DMS53 treated with DMSO at 0.1 percent for 48 hours (cell line): Measurements from ENCODE around the gene COMMD1.
"Not testable (repeated sequence)": the region's sequence is repeated elsewhere in the genome, so short reads cannot be mapped to it uniquely, and the experiment has no call there.

Experiments
- DNase-seq: peaks from one replicate; lab custom pipeline; 2025; ENCODE audit not compliant: unreplicated experiment; lab: John Stamatoyannopoulos, UW

COMMD1 gene

DNA sequence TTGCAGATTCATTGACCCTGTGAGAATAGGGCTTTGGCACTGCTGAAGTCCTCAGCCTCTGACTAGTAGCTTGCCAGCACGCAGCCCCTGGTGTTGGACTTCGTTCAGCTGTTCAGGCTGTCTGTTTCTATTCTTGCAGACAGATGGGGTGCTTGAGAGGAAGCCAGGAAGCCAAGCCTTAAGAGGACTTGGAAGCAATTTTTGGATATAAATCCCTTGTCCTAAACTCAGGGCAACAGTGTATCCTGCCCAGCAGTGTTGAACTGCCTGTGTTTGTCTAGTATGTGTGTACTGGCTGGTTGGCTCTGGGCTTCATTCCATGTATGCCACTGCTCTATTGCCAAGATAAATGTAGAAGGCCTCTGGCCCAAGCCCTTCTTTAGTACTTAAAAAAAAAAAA is 108.6 kb downstream of the COMMD1 start:
- no peak for DNase-seq

DNA sequence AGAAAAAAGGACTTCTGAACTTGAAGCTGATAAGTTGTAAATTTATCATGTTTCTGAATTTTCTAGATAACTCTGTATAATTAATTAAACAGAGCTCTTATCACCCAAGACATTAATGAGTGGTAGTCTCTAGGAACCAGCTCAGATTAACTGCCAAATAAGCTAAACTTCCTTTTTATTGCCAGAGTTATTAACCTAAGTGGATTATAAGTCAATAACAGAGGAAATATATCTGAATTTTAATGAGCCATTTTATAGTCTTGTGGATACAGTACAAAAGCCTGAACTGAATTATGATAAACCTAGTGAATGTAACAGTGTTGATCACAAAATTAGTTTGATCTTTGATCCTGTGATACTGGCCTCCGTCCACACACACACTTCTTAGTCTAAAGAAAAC is 111.5 kb downstream of the COMMD1 start:
- no peak for DNase-seq

DNA sequence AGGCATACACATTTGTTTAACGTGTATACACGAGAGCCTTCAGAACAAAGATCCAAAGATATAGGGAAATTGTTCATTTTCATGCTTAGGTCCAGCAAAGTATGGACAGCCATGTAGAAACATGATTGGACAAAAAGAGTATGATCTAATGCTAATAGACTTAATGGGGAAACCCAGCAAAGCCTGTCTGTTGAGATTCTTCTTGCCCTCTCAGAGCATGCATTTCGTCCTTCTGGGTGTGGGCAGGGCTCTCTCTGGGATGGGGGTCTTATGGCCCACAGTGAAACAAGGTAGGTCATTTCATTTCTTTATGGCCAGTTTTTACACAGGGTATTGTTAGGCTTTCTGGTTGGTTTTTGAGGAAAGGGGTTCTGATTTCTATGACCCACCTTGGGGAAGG is 124.4 kb downstream of the COMMD1 start:
- no peak for DNase-seq

DNA sequence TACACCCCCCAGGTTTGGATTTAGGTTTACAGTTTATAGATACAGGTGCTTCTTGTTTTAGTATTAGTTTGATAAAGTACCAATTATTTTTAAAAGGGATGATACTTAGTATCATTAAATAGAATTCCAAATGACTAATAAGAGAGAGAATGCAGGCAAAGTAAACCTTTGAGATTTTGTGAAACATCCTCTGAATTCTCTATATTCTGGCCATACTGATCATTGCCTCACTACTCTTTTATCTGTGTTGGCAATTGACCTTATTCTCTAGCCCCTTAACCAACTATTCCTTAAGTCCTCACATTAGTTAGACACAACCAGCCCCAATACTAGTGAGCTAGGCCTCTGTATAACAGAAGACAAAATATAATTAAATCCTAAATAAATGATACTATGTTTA is 125.4 kb downstream of the COMMD1 start:
- no peak for DNase-seq

DNA sequence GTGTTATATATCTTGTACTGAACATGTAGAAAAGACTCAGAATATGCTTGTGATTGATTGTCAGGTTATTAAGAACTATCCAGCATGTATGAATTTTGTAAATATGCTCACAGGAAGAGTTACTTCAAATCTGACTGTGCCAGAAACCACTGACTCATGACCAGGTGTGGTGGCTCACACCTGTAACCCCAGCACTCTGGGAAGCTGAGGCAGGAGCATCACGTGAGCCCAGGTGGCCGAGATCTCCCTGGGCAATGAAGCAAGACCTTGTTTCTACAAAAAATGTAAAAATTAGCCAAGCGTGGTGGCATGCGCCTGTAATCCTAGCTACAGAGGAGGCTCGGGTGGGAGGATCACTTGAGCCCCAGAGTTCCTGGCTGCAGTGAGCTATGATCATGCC is 126.6 kb downstream of the COMMD1 start:
- DNase-seq, result no peak

DNA sequence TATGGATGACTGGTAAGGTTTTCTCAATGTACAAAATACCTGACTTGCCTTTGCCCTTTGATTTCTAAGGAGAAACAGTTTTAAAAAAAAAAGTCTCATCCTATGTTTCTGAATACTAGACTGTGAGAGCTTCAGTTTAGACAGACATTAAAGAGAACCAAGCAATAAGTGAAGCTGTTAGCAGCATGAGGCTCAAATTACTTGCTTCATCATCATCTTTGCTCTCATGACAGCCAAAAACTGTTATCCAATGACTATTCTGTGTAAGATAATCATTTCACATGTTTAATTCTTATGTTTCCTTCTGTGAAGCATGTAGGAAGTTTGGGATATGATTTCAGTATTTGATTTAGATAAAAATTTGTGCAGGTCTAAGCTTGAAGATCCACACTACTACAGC is 129.2 kb downstream of the COMMD1 start:
- no peak for DNase-seq

DNA sequence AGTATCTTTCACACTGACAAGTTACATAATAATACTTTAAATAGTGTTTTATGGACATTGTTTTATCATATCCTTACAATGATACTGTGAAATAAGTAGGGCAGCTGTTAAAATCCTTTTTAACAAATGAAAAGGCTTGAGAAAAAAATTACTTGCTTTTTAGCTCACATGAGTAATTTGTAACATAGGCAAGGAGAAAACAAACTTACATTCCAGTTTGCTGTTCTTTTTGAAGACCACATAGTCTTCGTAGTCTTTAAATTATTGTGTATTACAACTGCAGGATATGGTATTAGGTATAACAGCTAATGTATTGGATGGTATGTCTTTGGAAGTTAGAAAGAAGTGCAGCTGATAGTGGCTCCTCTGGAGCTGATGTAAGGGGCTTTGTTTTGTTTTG is 130.8 kb downstream of the COMMD1 start:
- DNase-seq, result no peak

DNA sequence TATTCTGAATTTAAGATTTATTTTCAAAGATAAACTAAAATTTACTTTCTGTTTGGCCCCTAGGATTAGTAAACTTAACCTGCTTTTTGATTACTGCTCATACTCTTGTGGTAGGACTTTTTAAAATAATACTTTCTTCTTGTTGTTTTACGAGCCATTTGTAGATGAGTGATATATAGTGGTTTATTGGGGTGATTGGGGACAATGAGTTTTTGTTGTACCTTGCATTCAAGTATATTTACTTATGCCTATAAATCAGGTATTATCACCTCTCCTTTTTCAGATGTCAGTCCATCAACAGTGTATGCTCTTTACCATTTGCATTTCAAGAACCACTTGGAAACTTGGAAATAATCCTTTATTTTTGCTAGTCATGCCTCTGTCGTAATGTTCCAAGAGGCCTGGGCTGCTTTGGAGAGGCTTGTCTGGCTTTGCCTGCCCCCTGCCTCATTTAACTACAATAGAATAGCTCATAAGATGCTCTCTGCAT is 131.3 kb downstream of the COMMD1 start:
- no peak for DNase-seq

DNA sequence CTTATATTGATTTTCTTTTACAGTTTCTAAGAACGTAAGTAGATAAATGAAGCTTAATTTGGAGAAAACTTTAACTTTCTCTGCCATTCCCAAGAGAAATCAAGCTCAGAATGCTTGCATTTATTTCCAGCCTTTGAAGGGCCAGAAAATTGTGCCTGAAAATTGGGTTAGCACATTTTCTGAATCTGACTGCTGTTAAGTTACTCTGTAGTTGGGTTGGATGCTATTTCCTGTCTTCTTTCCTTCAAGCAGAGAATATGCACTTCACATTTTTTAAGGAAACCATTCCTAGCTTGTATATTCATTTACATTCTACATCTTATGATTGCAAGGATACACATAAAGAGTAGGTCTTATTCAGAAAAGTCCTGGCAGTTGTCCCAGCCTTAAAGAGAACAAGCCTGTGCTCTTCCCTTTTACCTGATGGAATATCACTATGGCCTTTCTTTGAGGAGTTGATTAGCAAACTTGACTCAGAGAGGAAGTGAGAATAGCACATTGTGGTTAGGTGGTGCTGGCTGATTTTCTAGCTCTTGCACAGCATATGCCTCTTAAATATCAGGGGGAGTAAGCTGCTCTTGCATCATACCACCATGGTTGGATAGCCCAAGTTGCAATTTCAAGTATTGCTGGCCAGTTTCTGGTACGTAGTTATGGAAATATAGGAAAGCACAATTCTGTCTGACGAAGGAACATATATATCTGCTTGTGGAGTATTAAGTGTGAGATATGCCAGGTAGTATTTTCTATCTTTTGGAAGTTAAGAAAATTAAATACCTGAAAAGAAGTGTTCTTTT is 133.7 kb downstream of the COMMD1 start:
- DNase-seq, result no peak

DNA sequence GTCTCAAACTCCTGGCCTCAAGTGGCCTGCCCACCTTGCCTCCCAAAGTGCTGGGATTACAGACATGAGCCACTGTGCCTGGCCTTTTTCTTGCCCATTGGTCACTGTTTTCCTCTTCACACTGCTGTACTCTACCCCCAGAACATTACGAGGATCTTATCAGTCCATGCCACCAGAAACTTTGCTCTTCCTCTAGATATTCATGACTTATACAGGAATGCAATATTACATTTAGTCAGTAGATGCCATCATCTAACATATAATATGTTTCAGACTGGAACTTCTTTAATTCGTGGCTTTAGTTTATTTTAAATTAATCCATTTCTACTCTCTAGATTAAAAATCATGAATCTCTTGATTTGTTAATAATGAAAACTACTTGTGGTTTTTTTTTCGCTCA is 135.5 kb downstream of the COMMD1 start:
- DNase-seq, result no peak

DNA sequence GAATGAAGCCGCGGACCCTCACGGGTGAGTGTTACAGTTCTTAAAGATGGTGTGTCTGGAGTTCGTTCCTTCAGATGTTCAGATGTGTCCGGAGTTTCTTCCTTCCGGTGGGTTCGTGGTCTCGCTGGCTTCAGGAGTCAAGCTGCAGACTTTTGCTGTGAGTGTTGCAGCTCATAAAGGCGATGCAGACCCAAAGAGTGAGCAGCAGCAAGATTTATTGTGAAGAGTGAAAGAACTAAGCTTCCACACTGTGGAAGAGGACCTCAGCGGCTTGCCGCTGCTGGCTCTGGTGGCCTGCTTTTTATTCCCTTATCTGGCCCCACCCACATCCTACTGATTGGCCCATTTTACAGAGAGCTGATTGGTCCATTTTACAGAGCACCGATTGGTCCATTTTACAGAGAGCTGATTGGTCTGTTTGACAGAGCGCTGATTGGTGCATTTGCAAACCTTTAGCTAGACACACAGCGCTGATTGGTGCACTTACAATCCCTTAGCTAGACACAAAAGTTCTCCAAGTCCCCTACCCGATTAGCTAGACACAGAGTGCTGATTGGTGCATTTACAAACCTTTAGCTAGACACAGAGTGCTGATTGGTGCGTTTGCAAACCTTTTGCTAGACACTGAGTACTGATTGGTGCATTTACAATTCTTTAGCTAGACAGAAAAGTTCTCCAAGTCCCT is 136.4 kb downstream of the COMMD1 start:
- DNase-seq, result not testable (repeated sequence)

DNA sequence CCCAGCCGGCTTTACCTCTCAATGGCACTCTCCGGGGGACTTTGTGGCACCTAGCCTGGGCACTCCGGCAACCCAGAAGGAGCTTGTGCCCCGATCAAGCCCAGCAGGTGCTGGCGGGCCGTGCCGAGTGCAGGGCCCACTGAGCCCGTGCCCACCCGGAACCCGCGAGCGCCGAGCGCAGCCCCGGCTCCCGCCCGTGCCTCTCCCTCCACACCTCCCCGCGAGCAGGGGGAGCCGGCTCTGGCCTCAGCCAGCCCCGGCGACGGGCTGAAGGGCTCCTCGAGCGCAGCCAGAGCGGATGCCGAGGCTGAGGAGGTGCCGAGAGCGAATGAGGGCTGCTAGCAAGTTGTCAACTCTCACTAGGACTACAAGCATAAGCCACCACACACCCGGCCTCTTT is 136.9 kb downstream of the COMMD1 start:
- DNase-seq, result no peak

DNA sequence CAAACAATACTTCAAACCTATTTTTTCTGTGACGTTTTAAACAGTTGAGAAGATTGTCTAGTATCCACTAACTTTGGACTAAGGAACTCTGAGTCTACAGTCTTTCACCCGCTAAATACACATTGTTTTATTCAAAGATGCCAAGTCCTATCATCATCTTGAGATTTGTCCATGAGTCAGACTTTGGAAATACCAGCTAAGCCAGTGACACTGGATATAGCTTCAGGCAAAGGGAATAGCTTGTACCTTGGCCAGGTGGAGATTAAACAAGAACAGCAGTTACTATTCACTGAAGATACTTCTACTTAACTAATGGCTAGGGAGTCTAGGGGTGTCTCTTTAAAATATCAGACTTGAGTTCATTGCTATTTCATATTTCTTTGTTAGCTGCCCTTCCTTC is 137.5 kb downstream of the COMMD1 start:
- DNase-seq, result no peak

DNA sequence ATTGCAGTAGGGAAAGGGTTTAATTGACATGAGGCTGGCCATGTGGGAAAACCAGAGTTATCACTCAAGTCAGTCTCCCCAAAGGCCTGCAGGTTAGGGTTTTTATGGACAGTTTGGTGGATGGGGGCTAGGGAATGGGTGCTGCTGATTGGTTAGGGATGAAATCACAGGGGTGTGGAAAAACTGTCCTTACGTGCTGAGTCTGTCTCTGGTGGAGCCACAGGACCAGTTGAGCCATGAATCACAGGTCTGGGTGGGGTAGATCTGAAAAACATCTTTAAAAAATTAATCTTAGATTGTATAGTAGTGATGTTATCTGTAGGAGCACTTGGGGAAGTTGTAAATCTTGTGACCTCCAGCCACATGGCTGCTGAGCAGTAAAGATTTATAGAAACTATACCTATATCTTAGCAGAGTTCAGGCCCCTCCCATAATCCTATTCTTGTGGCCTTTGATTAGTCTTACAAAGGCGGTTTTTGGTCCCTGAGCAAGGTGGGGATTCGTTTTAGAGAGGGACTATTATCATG is 139.6 kb downstream of the COMMD1 start:
- DNase-seq, result no peak

DNA sequence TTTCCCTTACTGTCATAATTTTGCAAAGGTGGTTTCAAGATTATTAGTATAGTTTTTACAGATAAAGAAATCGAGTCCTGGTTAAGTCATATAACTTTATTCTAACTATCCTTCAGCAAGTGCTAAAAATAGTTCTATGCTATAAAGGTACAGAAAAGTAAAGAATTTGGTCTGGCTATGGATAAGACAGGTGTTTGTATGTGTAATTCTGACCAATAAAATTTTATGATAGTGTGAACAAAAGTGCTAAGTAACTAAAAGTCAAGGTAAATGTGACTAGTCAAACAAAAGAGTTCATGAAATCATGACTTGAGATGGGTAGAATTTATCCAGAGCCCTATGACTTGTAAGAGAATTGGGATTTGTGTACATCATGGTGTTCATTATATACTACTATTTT is 140.7 kb downstream of the COMMD1 start:
- DNase-seq, result no peak

DNA sequence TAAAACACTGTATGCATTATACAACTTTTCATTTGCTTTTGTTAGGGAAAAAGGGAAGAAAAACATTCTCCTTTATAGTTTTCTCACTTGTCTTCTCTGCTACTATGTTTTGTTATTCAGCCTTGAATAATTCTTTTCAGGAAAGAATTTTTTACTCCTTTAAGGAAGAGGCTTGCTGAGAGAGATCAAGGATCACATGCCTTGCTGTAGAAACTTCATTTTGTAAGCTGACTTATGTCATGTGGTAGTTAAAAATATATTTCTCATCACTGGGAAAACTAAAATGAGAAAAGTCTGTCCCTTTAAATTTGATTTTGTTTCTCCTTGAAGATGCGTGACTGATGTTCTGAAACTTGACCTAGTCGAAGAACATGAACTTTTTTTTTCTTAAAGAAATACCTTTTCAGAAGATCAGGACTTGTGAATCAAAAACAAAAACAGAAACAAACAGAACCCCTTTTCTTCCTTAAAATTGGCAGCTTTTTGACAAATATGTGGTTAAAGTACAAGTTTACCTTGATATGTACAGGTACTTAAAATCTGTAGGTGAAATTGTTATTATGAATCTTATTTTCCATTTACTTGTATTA is 145.1 kb downstream of the COMMD1 start:
- DNase-seq, result no peak

DNA sequence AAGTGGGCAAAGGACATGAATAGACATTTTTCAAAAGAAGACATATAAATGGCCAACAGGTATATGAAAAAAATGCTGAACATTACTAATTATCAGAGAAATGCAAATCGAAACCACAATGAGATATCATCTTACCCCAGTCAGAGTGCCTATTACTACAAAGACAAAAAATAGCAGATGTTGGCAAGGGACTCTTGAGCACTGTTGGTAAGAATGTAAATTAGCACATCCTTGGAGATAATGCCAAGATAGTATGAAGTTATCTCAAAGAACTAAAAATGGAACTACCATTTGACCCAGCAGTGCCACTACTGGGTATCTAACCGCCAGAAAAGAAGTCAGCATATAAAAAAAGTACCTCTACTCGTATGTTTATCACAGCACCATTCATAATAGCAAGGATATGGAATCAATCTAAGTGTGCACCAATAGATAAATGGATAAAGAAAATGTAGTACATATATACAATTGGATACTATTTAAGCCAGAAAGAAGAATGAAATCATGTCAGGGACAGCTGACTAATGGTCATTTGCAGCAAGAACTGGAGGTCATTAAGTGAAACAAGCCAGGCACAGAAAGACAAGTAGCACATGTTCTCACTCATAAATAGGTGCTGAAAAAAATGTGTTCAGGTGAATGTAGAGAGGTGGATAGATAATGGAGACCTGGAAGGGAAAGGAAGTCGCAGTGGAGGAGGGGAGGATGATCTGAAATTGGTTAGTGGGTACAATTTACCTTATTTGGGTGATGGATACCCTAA is 148.7 kb downstream of the COMMD1 start:
- no peak for DNase-seq

DNA sequence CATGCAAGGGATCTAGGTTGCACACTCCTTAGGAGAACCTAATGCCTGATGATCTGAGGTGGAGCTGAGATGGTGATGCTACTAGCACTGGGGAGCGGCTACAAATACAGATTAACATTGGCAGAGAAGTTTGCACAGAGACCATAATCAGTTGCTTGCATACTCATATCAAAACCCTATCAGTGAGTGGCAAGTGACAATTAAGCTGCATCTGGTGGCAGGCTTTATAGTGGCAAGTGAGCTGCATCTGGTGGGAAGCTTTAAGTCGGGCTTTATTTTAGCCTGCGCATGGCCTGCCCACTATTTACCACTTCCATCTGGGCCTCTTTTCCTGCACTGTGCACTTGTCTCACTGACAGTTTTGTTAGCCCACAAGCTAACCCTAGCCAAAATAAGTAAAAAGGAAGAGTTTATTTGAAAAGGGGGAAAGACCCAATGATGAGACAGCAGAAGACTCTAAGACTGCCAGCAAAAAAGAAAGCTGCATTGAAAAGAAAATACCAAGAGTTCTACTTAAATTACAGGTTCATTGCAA is 149.5 kb downstream of the COMMD1 start:
- DNase-seq, result no peak

DNA sequence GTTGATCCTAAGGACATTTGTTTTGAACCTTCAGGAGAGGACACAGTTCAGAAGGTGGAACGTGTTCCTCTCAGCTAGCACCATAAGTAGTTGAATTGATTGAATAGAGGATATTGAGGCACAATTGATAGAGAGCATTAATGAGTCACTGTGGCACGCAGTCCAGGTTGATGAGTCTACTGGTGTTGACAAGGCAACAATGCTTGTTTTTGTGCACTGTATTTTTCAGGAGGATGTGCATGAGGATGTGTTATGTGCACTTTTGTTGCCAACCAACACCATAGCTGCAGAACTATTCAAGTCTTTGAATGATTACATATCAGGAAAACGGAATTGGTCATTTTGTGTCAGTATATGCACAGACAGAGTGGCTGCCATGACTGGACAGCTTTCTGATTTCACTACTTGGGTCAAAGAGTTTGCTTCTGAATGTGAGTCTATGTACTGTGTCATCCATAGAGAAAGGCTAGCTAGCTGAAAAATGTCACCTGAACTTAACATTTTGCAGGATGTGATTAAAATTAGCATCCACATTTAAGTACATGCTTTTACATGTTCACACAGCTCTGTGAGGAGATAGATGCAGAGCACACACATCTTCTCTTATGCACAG is 150.4 kb downstream of the COMMD1 start:
- no peak for DNase-seq

DNA sequence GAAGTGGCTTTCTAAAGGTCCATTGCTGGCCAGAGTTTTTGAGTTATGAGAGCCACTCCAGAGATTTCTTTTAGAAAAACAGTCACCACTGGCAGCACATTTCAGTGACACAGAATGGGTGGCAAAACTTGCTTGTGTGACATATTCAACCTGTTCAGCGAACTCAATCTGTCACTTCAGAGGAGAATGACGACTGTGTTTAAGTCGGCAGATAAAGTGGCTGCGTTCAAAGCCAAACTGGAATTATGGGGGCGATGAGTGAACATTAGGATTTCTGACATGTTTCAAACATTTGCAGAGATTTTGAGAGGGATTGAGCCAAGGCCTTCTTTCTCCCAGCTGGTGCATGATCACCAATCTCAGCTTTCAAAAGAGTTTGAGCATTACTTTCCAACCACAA is 150.9 kb downstream of the COMMD1 start:
- no peak for DNase-seq

DNA sequence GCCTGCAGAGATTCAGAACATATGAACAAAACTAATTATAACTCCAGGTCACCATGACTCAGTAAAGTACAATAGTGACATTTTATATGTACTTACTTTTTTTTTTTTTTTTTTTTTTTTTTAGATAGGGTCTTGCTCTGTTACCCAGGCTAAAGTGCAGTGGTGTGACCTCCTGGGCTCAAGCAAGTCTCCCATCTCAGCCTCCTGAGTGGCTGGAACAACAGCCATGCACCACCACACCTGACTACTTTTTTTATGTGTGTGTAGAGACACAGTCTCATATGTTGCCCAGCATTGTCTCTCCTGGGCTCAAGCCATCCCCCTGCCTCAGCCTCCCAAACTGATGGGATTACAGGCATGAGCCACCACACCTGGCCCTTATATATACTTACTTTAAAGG is 159.8 kb downstream of the COMMD1 start:
- DNase-seq, result no peak
